Body of pancreas (tissue), 4 donors: ENCODE results near the gene MPP4. TPM values are rescaled to one million over a fixed set of nuclear protein-coding genes. Genes with fewer than 3 reads are reported as not detected.

Experiments
- ATAC-seq: fragments of 150-250 bp; one replicate; pipeline ENCODE4 v1.9.1; 2016
- DNase-seq, 4 donors: peaks; one replicate each; pipeline ENCODE4 v3.0.0-alpha.2; 2019
- H3K27ac ChIP-seq, 4 donors: fragments of 200-600 bp; sonication (generic); 1 replicate in 3 of 4; 2 replicates in 1 of 4; pipeline versions ENCODE4 v1.5.1 to v1.6.1; 2016 to 2019; ENCODE audit warnings: mild to moderate bottlenecking in 1 of 4, mixed read lengths in 1 of 4, moderate library complexity in 1 of 4
- H3K27me3 ChIP-seq, 2 donors: fragments of 200-600 bp; sonication (generic); one replicate each; pipeline ENCODE4 v1.6.0; 2016; ENCODE audit warnings: mild to moderate bottlenecking in 1 of 2
- H3K36me3 ChIP-seq, 2 donors: fragments of 200-600 bp; sonication (generic); replicated peaks in 1 of 2; 2 replicates each; pipeline ENCODE4 v1.5.1; 2016; ENCODE audit warnings: low read depth in 2 of 2; ENCODE audit not compliant: insufficient read depth in 1 of 2
- H3K4me1 ChIP-seq: fragments of 200-600 bp; sonication (generic); one replicate; pipeline ENCODE4 v1.6.0; 2016
- H3K4me3 ChIP-seq, 2 donors: fragments of 200-600 bp; sonication (generic); 1 replicate in 1 of 2; 2 replicates in 1 of 2; pipeline ENCODE4 v1.5.1; 2016 to 2019
- H3K9me3 ChIP-seq, 3 donors: fragments of 200-600 bp; sonication (generic); 1 replicate in 2 of 3; 2 replicates in 1 of 3; pipeline ENCODE4 v1.5.1; 2016
- CTCF ChIP-seq, 7 experiments: fragments of 450-650 bp in 4 of 7; fragments of 200-600 bp in 3 of 7; sonication (generic) in 3 of 7; IDR thresholded peaks; one replicate each; pipeline ENCODE4 v1.5.1; 2016 to 2019; ENCODE audit warnings: antibody characterized with exemption in 7 of 7
- POLR2A ChIP-seq, 3 donors: fragments of 450-650 bp; IDR thresholded peaks; one replicate each; pipeline ENCODE4 v1.6.1; 2016; ENCODE audit warnings: antibody characterized with exemption in 3 of 3, mild to moderate bottlenecking in 2 of 3
- WGBS, 2 donors: methylation state at CpG; one replicate each; pipeline ENCODE4 v1.1.5; 2017; 5-methylcytosine and 5-hydroxymethylcytosine counted together
- intact Hi-C: fragments of 100-400 bp; cut with DNase I; formaldehyde crosslinking; loops from one replicate; pipeline ENCODE4 v1.15.1; 2023
- total RNA-seq, 2 donors: library from RNA; depleted of rRNA; stranded (reverse); fragments of >200 nt; gene quantifications; one replicate each; pipeline ENCODE4 v1.1.0, GENCODE V29; 2016

MPP4 gene
- total RNA-seq, 2 donors from 2014 or later = not detected

GRCh38 chr2:201644001-201644400 lies 54.4 kb downstream of the MPP4 start:
- intact Hi-C loops = no loop called here
- TF ChIP-seq CTCF (IDR thresholded peaks at IDR 0.05) (no peak), POLR2A (IDR thresholded peaks at IDR 0.05) (peak in 2 of 3 donors; percentile 43 to 59)
- peaks cover 17% of the 10 kb centered on the region for H3K4me1 ChIP-seq
- H3K27ac ChIP-seq = peak overlapping the region; percentile 49 to 91 (median 84)
- H3K9me3 ChIP-seq = no peaks in the 10 kb centered on the region
- H3K36me3 ChIP-seq = no peaks in the 10 kb centered on the region
- no peak overlapping the region for H3K4me3 ChIP-seq
- H3K27me3 ChIP-seq = no peaks in the 10 kb centered on the region
- DNase-seq (peak; percentile 24 to 40 (median 30)), ATAC-seq (peak; percentile 21)
- WGBS, 2 donors = 37 to 38% methylated on average over 8 of the region's 8 CpGs

GRCh38 chr2:201643216-201643890 lies 55.1 kb downstream of the MPP4 start, which contains the start of gene TMEM237:
TMEM237 (minus strand) TSS chr2:201643503; CDS start chr2:201643400, 103 bp downstream.
- no peaks in the 10 kb centered on the region for H3K27me3 ChIP-seq
- DNase-seq = peak in 3 of 4 donors; percentile 24 to 49 (median 37)
- intact Hi-C loops = no loop called here
- H3K9me3 ChIP-seq = no peaks in the 10 kb centered on the region
- TF ChIP-seq CTCF (IDR thresholded peaks at IDR 0.05) (no peak), POLR2A (IDR thresholded peaks at IDR 0.05) (no peak)
- H3K27ac ChIP-seq = peak within 1 kb of the TSS; percentile 49 to 91 (median 84)
- H3K4me1 ChIP-seq = peaks cover 17% of the 10 kb centered on the region
- no peaks in the 10 kb centered on the region for H3K36me3 ChIP-seq
- WGBS, 2 donors = 0% methylated on average over 11 to 41 of the region's 41 CpGs
- H3K4me3 ChIP-seq = peak within 1 kb of the TSS; percentile 72 to 77
- peak; percentile 61 for ATAC-seq

GRCh38 chr2:201642579-201643215 lies 55.7 kb downstream of the MPP4 start:
- intact Hi-C loops = no loop called here
- ATAC-seq = peak; percentile 93
- H3K27ac ChIP-seq = peak overlapping the region; percentile 49 to 91 (median 84)
- H3K4me3 ChIP-seq = peak overlapping the region; percentile 72 to 77
- H3K36me3 ChIP-seq = no peaks in the 10 kb centered on the region
- peaks cover 17% of the 10 kb centered on the region for H3K4me1 ChIP-seq
- peak; percentile 74 to 83 (median 78) for DNase-seq
- TF ChIP-seq POLR2A (IDR thresholded peaks at IDR 0.05) (peak; percentile 68 to 80 (median 76)), CTCF (IDR thresholded peaks at IDR 0.05) (peak in 3 of 7 experiments; percentile 10 to 34 (median 19))
- no peaks in the 10 kb centered on the region for H3K9me3 ChIP-seq
- WGBS, 2 donors = 0% methylated on average over 1 to 56 of the region's 56 CpGs
- H3K27me3 ChIP-seq = no peaks in the 10 kb centered on the region

- Histone ChIP-seq H3K36me3 (no peaks in the 10 kb centered on the region), H3K4me3 (peak overlapping the region; percentile 72 to 77), H3K4me1 (peaks cover 17% of the 10 kb centered on the region), H3K27ac (peak overlapping the region; percentile 49 to 91 (median 84)), H3K27me3 (no peaks in the 10 kb centered on the region), H3K9me3 (no peaks in the 10 kb centered on the region)
- DNase-seq (no peak), ATAC-seq (peak; percentile 54)
- 0% methylated on average over 16 of the region's 16 CpGs for WGBS, 2 donors
- TF ChIP-seq POLR2A (IDR thresholded peaks at IDR 0.05) = no peak
- no peak for TF ChIP-seq CTCF (IDR thresholded peaks at IDR 0.05)
- intact Hi-C loops = no loop called here
These were observed 56.3 kb downstream of the MPP4 start for GRCh38 chr2:201642086-201642578.
